Regular cardiac myocyte (primary cell): ENCODE results near the gene SYNPO. TPM values are rescaled to one million over a fixed set of nuclear protein-coding genes. Genes with fewer than 3 reads are reported as not detected.

Experiments used
- total RNA-seq: library from RNA; depleted of rRNA; stranded (reverse); fragments of >200 nt; gene quantifications from 2 replicates; pipeline ENCODE4 v1.2.3, GENCODE V29; 2014

Gene SYNPO, protein sequence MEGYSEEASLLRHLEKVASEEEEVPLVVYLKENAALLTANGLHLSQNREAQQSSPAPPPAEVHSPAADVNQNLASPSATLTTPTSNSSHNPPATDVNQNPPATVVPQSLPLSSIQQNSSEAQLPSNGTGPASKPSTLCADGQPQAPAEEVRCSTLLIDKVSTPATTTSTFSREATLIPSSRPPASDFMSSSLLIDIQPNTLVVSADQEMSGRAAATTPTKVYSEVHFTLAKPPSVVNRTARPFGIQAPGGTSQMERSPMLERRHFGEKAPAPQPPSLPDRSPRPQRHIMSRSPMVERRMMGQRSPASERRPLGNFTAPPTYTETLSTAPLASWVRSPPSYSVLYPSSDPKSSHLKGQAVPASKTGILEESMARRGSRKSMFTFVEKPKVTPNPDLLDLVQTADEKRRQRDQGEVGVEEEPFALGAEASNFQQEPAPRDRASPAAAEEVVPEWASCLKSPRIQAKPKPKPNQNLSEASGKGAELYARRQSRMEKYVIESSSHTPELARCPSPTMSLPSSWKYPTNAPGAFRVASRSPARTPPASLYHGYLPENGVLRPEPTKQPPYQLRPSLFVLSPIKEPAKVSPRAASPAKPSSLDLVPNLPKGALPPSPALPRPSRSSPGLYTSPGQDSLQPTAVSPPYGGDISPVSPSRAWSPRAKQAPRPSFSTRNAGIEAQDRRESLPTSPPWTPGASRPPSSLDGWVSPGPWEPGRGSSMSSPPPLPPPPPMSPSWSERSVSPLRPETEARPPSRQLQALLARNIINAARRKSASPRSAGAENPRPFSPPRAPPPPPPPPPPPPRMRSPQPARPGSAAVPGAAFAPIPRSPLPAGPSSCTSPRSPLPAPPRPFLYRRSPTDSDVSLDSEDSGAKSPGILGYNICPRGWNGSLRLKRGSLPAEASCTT
- total RNA-seq: 7.3 and 8.2 TPM in 2 replicates

DNA sequence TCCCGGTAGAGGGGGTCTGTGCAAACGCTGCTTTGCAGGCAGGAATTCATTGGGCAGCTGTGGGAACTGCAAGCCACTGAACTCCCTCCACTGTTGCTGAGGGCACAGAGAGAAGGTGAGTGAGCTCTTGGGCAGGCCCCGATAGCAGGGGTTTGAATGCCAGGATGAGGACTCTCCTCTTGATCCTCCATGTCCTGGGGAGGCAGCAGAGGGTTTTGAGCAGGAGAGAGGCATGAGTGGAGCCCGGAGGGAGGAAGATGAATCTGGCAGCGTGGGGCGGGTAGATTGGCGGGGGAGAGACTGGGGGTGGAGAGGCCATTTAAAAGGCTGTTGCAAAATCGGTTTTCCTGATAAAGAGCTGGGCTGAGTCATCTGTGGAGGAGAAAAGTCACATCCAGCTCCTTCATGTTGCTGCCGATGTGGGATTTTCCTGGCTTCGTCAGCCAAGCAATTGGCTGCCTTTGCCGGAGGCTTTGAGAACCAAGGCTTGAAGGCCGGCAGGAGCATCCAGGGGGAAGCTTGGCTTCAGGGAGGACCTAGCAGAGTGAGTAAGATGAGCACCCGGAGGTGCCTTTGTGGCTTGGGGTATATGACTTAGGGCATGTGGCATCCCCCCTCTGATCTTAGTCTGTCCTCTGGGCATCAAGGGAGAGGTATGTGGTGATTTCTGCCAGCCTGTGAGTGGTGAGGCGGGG, at the start of gene SYNPO:
Gene SYNPO, plus strand, starts transcription at position 350 of the 695 bp plus-strand sequence. CDS start 7,616 bp downstream, outside the sequence.

DNA sequence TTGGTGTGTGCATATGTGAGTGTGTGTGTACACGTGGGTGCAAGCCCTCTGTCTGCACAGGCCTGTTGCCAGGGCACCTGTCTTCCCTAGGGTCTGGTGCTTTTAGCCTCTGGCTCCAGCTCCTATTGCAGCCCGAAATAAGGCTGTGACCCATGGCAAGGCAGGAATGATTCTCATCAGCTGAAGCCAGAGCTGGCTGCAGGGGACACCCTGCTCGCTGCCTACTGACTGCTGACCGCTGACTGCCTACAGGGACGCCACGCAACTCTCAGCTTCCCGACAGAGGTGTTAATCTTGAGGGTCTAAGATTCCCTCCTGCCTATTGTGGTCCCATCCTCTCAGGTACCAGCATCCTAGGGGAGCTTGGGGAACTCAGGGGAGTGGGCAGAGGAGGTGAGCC, 20.6 kb downstream of the SYNPO start, which contains the start of gene MYOZ3:
Gene MYOZ3, plus strand, starts transcription at position 166 of the 400 bp plus-strand sequence. CDS start 1,691 bp downstream, outside the sequence.

DNA sequence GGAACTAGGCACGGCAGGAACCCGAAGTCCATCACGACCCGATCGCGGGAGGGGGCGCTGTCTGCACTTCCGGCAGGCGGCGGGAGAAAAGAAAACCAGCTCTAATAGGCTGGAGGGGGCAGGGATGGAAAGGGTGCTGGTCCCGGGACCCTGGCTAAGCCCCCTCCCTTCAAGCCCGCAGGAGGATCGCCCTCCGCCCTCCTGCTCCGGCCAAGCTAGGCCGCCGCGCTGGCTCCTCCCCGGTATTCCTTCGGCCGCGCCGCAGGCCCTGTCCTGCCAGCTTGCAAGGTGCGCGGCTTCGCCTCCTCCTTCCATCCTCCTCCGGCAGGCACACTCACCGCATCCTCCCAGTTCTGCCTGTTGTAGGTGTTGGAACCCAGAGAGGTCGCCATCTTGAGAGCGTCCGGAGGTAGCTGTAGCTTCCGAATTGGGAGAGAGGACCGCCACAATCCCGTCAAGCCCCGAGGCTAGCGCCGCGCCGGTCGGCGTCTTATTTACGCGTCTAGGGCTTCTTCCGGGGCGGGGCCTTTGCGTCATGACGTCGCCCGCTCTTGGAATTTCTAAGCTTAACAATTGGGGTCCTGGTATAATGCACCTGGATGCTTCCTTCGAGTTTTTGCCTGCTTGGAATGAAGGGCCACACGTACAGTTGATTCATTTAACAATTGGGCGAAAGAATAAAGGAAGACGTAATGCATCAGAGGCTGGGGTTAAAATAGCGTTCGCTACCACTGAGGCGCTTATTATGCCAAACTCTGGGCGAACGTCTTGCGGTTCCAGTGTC, 60.3 kb downstream of the SYNPO start, which contains the start of gene RBM22:
Gene RBM22, minus strand, starts transcription at position 469 of the 784 bp plus-strand sequence. Its CDS starts 77 bp downstream, at position 392.

Other genes with a start within 250 kb of the SYNPO start
- 0.38 and 0.85 TPM in 2 replicates for gene CD74, start 227.8 kb upstream of the SYNPO start, total RNA-seq
- gene RPS14, start 190.9 kb upstream of the SYNPO start, total RNA-seq: 3,397 and 3,748 TPM in 2 replicates
- gene NDST1, start 132.5 kb upstream of the SYNPO start, total RNA-seq: 39.5 and 65.6 TPM in 2 replicates
- gene MYOZ3, start 20.6 kb downstream of the SYNPO start, total RNA-seq: 0.38 and 0.85 TPM in 2 replicates
- gene RBM22, start 60.4 kb downstream of the SYNPO start, total RNA-seq: 22.6 and 25.5 TPM in 2 replicates
- 52.5 and 72.4 TPM in 2 replicates for gene DCTN4, start 118.4 kb downstream of the SYNPO start, total RNA-seq
- 123 and 182 TPM in 2 replicates for gene SMIM3, start 138.1 kb downstream of the SYNPO start, total RNA-seq
- not detected in 2 replicates for gene IRGM, start 205.9 kb downstream of the SYNPO start, total RNA-seq